Heart left ventricle (tissue), 13 donors: ENCODE data around the gene PATE1.

Source experiments
- POLR2A ChIP-seq, 2 donors: fragments of 450-650 bp; IDR thresholded peaks; one replicate each; pipeline ENCODE4 v1.6.1; 2017; ENCODE audit warnings: antibody characterized with exemption in 2 of 2, mild to moderate bottlenecking in 2 of 2, moderate library complexity in 2 of 2
- TF ChIP-seq, protein P1 (sequence below), 12 donors: fragments of 200-600 bp; sonication (generic) in 4 of 12; IDR thresholded peaks; one replicate each; pipeline versions ENCODE4 v1.5.0 to v1.8.0; 2018 to 2022; ENCODE audit warnings: antibody characterized with exemption in 12 of 12, mild to moderate bottlenecking in 5 of 12
- donor health status: ischemic (EF 13 %, LVEDD 7.1; RV severe dilation, severe dysfunction).
- donor health status: DM: no; HTN: yes; CAD: no.
- donor health status: DM: no; HTN: no; CAD: no.
- donor health status: ischemic (EF 25% LVEDD 6.9; RV normal size, moderate dysfunction).
- donor health status: ischemic (EF 25% LVEDD 5.7; RV mildly dilated, moderate dysfunction).
- donor health status: ischemic (EF 35%, LVEDD 5.7; RV mildly dilated, moderate dysfunction).
- donor health status: nonischemic (EF 11% LVEDD 7.7; RV severe dilation, severe dysfunction).
- donor health status: DM: yes; HTN: yes; CAD: no.
- donor health status: PGD.
- donor health status: ischemic (EF 29% LVEDD 5.4; RV normal size, mild dysfunction).
- donor health status: nonischemic (EF 23%, LVEDD 6.1; RV moderate dilation, normal function).

- TF ChIP-seq, protein P1, sequence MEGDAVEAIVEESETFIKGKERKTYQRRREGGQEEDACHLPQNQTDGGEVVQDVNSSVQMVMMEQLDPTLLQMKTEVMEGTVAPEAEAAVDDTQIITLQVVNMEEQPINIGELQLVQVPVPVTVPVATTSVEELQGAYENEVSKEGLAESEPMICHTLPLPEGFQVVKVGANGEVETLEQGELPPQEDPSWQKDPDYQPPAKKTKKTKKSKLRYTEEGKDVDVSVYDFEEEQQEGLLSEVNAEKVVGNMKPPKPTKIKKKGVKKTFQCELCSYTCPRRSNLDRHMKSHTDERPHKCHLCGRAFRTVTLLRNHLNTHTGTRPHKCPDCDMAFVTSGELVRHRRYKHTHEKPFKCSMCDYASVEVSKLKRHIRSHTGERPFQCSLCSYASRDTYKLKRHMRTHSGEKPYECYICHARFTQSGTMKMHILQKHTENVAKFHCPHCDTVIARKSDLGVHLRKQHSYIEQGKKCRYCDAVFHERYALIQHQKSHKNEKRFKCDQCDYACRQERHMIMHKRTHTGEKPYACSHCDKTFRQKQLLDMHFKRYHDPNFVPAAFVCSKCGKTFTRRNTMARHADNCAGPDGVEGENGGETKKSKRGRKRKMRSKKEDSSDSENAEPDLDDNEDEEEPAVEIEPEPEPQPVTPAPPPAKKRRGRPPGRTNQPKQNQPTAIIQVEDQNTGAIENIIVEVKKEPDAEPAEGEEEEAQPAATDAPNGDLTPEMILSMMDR (IDR thresholded peaks at IDR 0.05) = no peak
- no peak for TF ChIP-seq POLR2A (IDR thresholded peaks at IDR 0.05)
Observed at GRCh38 chr11:125720781-125721180, 25.3 kb upstream of the PATE1 start.
